ENCODE results near the gene ADAM15.

DNA sequence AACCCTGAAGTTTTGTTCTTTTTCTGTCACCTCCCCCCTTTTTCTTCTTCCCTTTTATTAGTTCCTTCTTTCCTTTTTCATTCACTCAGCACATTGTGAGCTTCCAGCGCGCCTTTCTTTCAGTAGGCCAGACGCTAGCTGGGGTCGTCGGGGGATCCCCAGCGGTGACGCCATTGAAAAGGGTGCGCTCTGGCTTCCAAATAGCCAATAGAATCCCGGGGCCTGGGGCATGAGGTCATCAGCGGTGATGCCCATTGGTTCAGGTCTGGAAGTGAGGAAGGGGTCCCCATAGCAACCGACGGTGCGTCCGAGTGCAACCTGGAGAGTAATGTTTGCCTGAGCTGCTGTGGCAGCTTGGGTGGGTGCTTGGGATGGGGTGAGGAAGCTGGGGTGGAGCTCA, 20.6 kb downstream of the ADAM15 start:
- TF ChIP-seq, protein P1, sequence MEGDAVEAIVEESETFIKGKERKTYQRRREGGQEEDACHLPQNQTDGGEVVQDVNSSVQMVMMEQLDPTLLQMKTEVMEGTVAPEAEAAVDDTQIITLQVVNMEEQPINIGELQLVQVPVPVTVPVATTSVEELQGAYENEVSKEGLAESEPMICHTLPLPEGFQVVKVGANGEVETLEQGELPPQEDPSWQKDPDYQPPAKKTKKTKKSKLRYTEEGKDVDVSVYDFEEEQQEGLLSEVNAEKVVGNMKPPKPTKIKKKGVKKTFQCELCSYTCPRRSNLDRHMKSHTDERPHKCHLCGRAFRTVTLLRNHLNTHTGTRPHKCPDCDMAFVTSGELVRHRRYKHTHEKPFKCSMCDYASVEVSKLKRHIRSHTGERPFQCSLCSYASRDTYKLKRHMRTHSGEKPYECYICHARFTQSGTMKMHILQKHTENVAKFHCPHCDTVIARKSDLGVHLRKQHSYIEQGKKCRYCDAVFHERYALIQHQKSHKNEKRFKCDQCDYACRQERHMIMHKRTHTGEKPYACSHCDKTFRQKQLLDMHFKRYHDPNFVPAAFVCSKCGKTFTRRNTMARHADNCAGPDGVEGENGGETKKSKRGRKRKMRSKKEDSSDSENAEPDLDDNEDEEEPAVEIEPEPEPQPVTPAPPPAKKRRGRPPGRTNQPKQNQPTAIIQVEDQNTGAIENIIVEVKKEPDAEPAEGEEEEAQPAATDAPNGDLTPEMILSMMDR (IDR thresholded peaks at IDR 0.05): no peak
- no peak for TF ChIP-seq POLR2A (IDR thresholded peaks at IDR 0.05)

Measured in uterus (tissue), 2 donors.